K562 (cell line): Measurements from ENCODE around the gene PRKCQ. TPM values are rescaled to one million over a fixed set of nuclear protein-coding genes. Genes with fewer than 3 reads are reported as not detected.

ENCODE experiments used
- BDP1 ChIP-seq: IDR thresholded peaks from 3 replicates; pipeline ENCODE4 v1.6.1; 2011; ENCODE audit not compliant: insufficient read length, insufficient read depth
- BRCA1 ChIP-seq, 2 experiments: fragments of 450-650 bp in 1 of 2; sonication (generic) in 1 of 2; formaldehyde crosslinking in 1 of 2; IDR thresholded peaks; 2 replicates each; pipeline versions ENCODE4 v1.5.0 to v1.6.1; 2017 to 2020; ENCODE audit warnings: mild to moderate bottlenecking in 1 of 2, missing genetic modification reagents in 1 of 2
- DMBX1 ChIP-seq: fragments of 250-450 bp; sonication (Bioruptor Pico); IDR thresholded peaks from 2 replicates; pipeline ENCODE4 v1.8.0; 2022; ENCODE audit warnings: inconsistent platforms, mild to moderate bottlenecking, moderate library complexity, borderline replicate concordance
- L3MBTL2 ChIP-seq: fragments of 450-650 bp; IDR thresholded peaks from 2 replicates; pipeline ENCODE4 v1.6.1; 2016; ENCODE audit warnings: mild to moderate bottlenecking, moderate library complexity
- MYC ChIP-seq, 2 experiments: fragments of 250-450 bp in 1 of 2; sonication (Bioruptor Pico) in 1 of 2; IDR thresholded peaks; 2 replicates each; pipeline versions ENCODE4 v1.5.1 to v1.6.1; 2012 to 2021; ENCODE audit warnings: low read depth in 2 of 2, borderline replicate concordance in 1 of 2, improper control_type of control experiment in 1 of 2, low read length in 1 of 2, mild to moderate bottlenecking in 1 of 2, moderate library complexity in 1 of 2
- SETDB1 ChIP-seq: IDR thresholded peaks from one replicate; pipeline ENCODE4 v1.6.1; 2012; ENCODE audit warnings: low read length, control low read depth, inconsistent platforms
- SIX5 ChIP-seq, 2 experiments: IDR thresholded peaks; 2 replicates each; pipeline ENCODE4 v1.6.1; 2011; ENCODE audit warnings: low read length in 2 of 2, borderline replicate concordance in 1 of 2, low read depth in 1 of 2, mild to moderate bottlenecking in 1 of 2, moderate library complexity in 1 of 2; ENCODE audit not compliant: insufficient read depth in 1 of 2
- SLC30A9 ChIP-seq: fragments of 250-450 bp; sonication (Bioruptor Pico); IDR thresholded peaks from 2 replicates; pipeline ENCODE4 v1.8.0; 2022; ENCODE audit warnings: mild to moderate bottlenecking, moderate library complexity
- TRIM28 ChIP-seq: fragments of 450-650 bp; IDR thresholded peaks from 2 replicates; pipeline ENCODE4 v1.6.1; 2017
- ZNF232 ChIP-seq: sonication (generic); formaldehyde crosslinking; IDR thresholded peaks from 2 replicates; pipeline ENCODE4 v1.8.0; 2022; ENCODE audit warnings: mild to moderate bottlenecking, missing genetic modification reagents
- ZNF444 ChIP-seq: fragments of 250-450 bp; sonication (Bioruptor Pico); IDR thresholded peaks from 2 replicates; pipeline ENCODE4 v1.4.0; 2020; ENCODE audit warnings: mild to moderate bottlenecking, moderate library complexity
- ZNF561 ChIP-seq: fragments of 450-650 bp; formaldehyde crosslinking; conservative IDR thresholded peaks from 2 replicates; pipeline ENCODE4 v1.4.0; 2020; ENCODE audit warnings: mild to moderate bottlenecking, moderate library complexity
- ZZZ3 ChIP-seq: fragments of 450-650 bp; IDR thresholded peaks from 2 replicates; pipeline ENCODE4 v1.6.1; 2016; ENCODE audit warnings: antibody characterized with exemption, mild to moderate bottlenecking, moderate library complexity
- polyA plus RNA-seq, 8 experiments: library from polyadenylated mRNA; depleted of rRNA in 4 of 8; stranded (reverse) in 5 of 8; unstranded in 3 of 8; fragments of >200 nt; fragmentation: Nextera tagmentation in 2 of 8; fragmentation: Illumina TruSeq in 1 of 8; extraction: Ambion mirVana in 2 of 8; extraction: Trizol in 1 of 8; gene quantifications; 2 replicates each; pipeline versions ENCODE4 v1.2.1 to v1.2.3, GENCODE V29; 2011 to 2014; ENCODE audit warnings: inconsistent platforms in 1 of 8, missing spikeins in 1 of 8
- total RNA-seq, 7 experiments: library from RNA; depleted of rRNA in 6 of 7; stranded (reverse); fragments of >200 nt in 6 of 7; fragmentation: Illumina TruSeq in 2 of 7; extraction: Trizol in 2 of 7; gene quantifications; 2 replicates each; pipeline versions ENCODE4 v1.2.1 to v1.2.3, GENCODE V29; 2011 to 2021; ENCODE audit warnings: low replicate concordance in 1 of 7
- TF ChIP-seq, protein P1 (sequence below), 3 experiments: IDR thresholded peaks in 2 of 3; conservative IDR thresholded peaks in 1 of 3; 2 replicates each; pipeline ENCODE4 v1.5.1; 2011 to 2012; ENCODE audit warnings: low read length in 3 of 3, mild to moderate bottlenecking in 3 of 3, control low read depth in 2 of 3, improper control_type of control experiment in 1 of 3, inconsistent platforms in 1 of 3, low read depth in 1 of 3, mixed read lengths in 1 of 3, moderate library complexity in 1 of 3; ENCODE audit not compliant: insufficient read depth in 2 of 3
- TF ChIP-seq, protein P2 (sequence below): fragments of 450-650 bp; IDR thresholded peaks from 2 replicates; pipeline ENCODE4 v1.6.1; 2018; ENCODE audit not compliant: partially characterized antibody
- TF ChIP-seq, protein P3 (sequence below), 2 experiments: fragments of 450-650 bp; conservative IDR thresholded peaks; 2 replicates each; pipeline ENCODE4 v1.6.1; 2017; ENCODE audit warnings: mild to moderate bottlenecking in 2 of 2, moderate library complexity in 2 of 2
- TF ChIP-seq, protein P4 (sequence below): IDR thresholded peaks from 2 replicates; pipeline ENCODE4 v1.6.1; 2011; ENCODE audit warnings: borderline replicate concordance, low read depth, mild to moderate bottlenecking, moderate library complexity, low read length; ENCODE audit not compliant: insufficient read depth, poor library complexity, severe bottlenecking

PRKCQ gene
- total and polyA plus RNA-seq, 9 of the 15 experiments (the other 6 are each of a cell fraction or from before 2014, with no cell fraction given) = 4.4 to 23.3 (median 14.6) TPM

DNA sequence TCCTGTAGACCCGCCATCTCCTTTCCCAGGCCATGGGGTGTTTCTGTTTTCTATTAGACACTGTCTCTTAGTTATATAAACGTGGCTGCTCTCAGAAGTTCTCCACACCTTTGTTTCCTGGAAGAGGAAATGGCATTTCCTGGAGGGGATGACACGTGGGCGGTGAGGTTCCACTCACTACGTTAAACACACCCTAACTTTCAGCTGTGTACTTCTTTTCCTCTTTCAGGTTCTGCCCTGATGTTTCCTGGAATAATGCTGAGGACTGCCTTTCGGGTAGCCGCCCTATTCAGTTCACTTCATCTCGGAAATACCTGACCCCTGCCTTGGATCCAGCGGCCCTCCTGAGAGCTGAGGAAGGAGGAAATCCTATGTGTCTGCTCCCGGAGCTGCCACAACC, 3.4 kb upstream of the PRKCQ start (continued):
- TF ChIP-seq, protein P1, sequence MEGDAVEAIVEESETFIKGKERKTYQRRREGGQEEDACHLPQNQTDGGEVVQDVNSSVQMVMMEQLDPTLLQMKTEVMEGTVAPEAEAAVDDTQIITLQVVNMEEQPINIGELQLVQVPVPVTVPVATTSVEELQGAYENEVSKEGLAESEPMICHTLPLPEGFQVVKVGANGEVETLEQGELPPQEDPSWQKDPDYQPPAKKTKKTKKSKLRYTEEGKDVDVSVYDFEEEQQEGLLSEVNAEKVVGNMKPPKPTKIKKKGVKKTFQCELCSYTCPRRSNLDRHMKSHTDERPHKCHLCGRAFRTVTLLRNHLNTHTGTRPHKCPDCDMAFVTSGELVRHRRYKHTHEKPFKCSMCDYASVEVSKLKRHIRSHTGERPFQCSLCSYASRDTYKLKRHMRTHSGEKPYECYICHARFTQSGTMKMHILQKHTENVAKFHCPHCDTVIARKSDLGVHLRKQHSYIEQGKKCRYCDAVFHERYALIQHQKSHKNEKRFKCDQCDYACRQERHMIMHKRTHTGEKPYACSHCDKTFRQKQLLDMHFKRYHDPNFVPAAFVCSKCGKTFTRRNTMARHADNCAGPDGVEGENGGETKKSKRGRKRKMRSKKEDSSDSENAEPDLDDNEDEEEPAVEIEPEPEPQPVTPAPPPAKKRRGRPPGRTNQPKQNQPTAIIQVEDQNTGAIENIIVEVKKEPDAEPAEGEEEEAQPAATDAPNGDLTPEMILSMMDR (IDR thresholded peaks at IDR 0.05 in 2 of 3, conservative IDR thresholded peaks at IDR 0.05 in 1 of 3; ENCODE audit: insufficient read depth in 2 of 3, low read depth in 1 of 3, low read length in 3 of 3) = no peak
- TF ChIP-seq DMBX1 (CRISPR knock-in tag) = no peak
- TF ChIP-seq, protein P2, sequence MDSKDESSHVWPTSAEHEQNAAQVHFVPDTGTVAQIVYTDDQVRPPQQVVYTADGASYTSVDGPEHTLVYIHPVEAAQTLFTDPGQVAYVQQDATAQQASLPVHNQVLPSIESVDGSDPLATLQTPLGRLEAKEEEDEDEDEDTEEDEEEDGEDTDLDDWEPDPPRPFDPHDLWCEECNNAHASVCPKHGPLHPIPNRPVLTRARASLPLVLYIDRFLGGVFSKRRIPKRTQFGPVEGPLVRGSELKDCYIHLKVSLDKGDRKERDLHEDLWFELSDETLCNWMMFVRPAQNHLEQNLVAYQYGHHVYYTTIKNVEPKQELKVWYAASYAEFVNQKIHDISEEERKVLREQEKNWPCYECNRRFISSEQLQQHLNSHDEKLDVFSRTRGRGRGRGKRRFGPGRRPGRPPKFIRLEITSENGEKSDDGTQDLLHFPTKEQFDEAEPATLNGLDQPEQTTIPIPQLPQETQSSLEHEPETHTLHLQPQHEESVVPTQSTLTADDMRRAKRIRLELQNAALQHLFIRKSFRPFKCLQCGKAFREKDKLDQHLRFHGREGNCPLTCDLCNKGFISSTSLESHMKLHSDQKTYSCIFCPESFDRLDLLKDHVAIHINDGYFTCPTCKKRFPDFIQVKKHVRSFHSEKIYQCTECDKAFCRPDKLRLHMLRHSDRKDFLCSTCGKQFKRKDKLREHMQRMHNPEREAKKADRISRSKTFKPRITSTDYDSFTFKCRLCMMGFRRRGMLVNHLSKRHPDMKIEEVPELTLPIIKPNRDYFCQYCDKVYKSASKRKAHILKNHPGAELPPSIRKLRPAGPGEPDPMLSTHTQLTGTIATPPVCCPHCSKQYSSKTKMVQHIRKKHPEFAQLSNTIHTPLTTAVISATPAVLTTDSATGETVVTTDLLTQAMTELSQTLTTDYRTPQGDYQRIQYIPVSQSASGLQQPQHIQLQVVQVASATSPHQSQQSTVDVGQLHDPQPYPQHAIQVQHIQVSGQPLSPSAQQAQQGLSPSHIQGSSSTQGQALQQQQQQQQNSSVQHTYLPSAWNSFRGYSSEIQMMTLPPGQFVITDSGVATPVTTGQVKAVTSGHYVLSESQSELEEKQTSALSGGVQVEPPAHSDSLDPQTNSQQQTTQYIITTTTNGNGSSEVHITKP = peak; percentile 69
- TF ChIP-seq L3MBTL2 = 0 out of 2 replicates have a peak, but pooled peaks have one; percentile 26
- TF ChIP-seq, protein P3, sequence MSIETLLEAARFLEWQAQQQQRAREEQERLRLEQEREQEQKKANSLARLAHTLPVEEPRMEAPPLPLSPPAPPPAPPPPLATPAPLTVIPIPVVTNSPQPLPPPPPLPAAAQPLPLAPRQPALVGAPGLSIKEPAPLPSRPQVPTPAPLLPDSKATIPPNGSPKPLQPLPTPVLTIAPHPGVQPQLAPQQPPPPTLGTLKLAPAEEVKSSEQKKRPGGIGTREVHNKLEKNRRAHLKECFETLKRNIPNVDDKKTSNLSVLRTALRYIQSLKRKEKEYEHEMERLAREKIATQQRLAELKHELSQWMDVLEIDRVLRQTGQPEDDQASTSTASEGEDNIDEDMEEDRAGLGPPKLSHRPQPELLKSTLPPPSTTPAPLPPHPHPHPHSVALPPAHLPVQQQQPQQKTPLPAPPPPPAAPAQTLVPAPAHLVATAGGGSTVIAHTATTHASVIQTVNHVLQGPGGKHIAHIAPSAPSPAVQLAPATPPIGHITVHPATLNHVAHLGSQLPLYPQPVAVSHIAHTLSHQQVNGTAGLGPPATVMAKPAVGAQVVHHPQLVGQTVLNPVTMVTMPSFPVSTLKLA (conservative IDR thresholded peaks at IDR 0.05) = peak; percentile 73 to 79
- TF ChIP-seq SIX5 (IDR thresholded peaks at IDR 0.05; ENCODE audit: borderline replicate concordance in 1 of 2, insufficient read depth in 1 of 2, low read depth in 1 of 2, low read length in 2 of 2) = no peak
- no peak for TF ChIP-seq ZZZ3
- TF ChIP-seq MYC (IDR thresholded peaks at IDR 0.05; ENCODE audit: low read depth, low read length) = peak; percentile 61
- no peak for TF ChIP-seq MYC (CRISPR knock-in tag; IDR thresholded peaks at IDR 0.05; ENCODE audit: borderline replicate concordance, low read depth)
- no peak for TF ChIP-seq TRIM28
- no peak for TF ChIP-seq ZNF444
- TF ChIP-seq ZNF561 (CRISPR knock-in tag) = no peak
- no peak for TF ChIP-seq BDP1
- no peak for TF ChIP-seq ZNF232
- TF ChIP-seq BRCA1 (IDR thresholded peaks at IDR 0.05) = no peak
- TF ChIP-seq BRCA1 (CRISPR knock-in tag; IDR thresholded peaks at IDR 0.05) = no peak
- TF ChIP-seq SETDB1 = no peak
- TF ChIP-seq, protein P4, sequence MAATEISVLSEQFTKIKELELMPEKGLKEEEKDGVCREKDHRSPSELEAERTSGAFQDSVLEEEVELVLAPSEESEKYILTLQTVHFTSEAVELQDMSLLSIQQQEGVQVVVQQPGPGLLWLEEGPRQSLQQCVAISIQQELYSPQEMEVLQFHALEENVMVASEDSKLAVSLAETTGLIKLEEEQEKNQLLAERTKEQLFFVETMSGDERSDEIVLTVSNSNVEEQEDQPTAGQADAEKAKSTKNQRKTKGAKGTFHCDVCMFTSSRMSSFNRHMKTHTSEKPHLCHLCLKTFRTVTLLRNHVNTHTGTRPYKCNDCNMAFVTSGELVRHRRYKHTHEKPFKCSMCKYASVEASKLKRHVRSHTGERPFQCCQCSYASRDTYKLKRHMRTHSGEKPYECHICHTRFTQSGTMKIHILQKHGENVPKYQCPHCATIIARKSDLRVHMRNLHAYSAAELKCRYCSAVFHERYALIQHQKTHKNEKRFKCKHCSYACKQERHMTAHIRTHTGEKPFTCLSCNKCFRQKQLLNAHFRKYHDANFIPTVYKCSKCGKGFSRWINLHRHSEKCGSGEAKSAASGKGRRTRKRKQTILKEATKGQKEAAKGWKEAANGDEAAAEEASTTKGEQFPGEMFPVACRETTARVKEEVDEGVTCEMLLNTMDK = no peak
- TF ChIP-seq SLC30A9 = no peak
